ENCODE measurements around the gene BEST3.

DNA sequence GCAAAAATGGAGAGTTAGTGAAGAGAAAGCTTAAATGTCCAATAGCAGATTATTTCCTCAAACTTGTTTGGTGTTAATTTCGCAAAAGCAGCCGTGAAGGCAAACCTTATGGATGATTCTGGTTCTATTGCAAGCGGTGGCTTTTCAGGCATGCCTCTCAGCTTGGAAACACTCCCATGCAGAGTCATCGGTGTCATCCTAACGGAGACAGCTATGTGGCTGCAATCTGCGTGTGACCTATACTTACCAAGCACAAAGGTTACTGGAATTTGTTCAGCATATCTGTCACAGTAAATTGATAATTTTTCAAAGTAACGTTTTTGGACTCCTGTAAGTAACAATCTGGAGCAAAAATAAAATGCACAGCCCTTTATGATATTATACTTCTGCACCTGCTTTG, 5.0 kb downstream of the BEST3 start:
- TF ChIP-seq POLR2A (IDR thresholded peaks at IDR 0.05; ENCODE audit: extremely low read depth, insufficient read length) = no peak
- TF ChIP-seq, protein P1, sequence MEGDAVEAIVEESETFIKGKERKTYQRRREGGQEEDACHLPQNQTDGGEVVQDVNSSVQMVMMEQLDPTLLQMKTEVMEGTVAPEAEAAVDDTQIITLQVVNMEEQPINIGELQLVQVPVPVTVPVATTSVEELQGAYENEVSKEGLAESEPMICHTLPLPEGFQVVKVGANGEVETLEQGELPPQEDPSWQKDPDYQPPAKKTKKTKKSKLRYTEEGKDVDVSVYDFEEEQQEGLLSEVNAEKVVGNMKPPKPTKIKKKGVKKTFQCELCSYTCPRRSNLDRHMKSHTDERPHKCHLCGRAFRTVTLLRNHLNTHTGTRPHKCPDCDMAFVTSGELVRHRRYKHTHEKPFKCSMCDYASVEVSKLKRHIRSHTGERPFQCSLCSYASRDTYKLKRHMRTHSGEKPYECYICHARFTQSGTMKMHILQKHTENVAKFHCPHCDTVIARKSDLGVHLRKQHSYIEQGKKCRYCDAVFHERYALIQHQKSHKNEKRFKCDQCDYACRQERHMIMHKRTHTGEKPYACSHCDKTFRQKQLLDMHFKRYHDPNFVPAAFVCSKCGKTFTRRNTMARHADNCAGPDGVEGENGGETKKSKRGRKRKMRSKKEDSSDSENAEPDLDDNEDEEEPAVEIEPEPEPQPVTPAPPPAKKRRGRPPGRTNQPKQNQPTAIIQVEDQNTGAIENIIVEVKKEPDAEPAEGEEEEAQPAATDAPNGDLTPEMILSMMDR (IDR thresholded peaks at IDR 0.05; ENCODE audit: low read depth, low read length) = no peak
